GM12878 (cell line): ENCODE data around the gene GPX7. TPM values are rescaled to one million over a fixed set of nuclear protein-coding genes. Genes with fewer than 3 reads are reported as not detected.

Experiments used
- ATAC-seq: fragments of 200-7000 bp; cut with Tn5 transposase; 3 replicates; pipeline ENCODE4 v1.9.1; 2020; ENCODE audit warnings: mild to moderate bottlenecking, moderate library complexity
- BruUV-seq: library from RNA; stranded (reverse); fragments of 400-500 nt; replicated peaks from 2 replicates; lab custom pipeline; 2021; lab: Mats Ljungman, UMichigan
- CTCF ChIA-PET: fragments of 300-600 bp; sonication (Branson Sonifier 250); formaldehyde crosslinking; extraction: SDS; loops from one replicate; lab custom pipeline; 2021; ENCODE audit warnings: inconsistent platforms; lab: Yijun Ruan, JAX
- POLR2A ChIA-PET: fragments of 350-600 bp; formaldehyde crosslinking; extraction: SDS; loops from one replicate; lab custom pipeline; 2021; ENCODE audit warnings: inconsistent platforms; lab: Charles Lee
- RAD21 ChIA-PET: fragments of 300-600 bp; sonication (Branson Sonifier 250); formaldehyde crosslinking; loops from one replicate; lab custom pipeline; 2023; ENCODE audit warnings: antibody characterized with exemption; ENCODE audit not compliant: unreplicated experiment; lab: Charles Lee
- SMC1A ChIA-PET: fragments of 300-600 bp; sonication (Branson Sonifier 250); formaldehyde crosslinking; loops from one replicate; lab custom pipeline; 2023; ENCODE audit not compliant: unreplicated experiment, uncharacterized antibody; lab: Charles Lee
- DNase-seq: peaks from one replicate; pipeline ENCODE4 v3.0.0-alpha.2; 2011; ENCODE audit warnings: low read depth, low spot score
- FAIRE-seq: peaks from 3 replicates; lab custom pipeline; 2011; peaks lifted over from hg19 to GRCh38; lab: Jason Lieb, UNC
- H2AFZ ChIP-seq: 2 replicates; pipeline ENCODE4 v1.6.0; 2011; ENCODE audit warnings: low read depth, low read length, control low read depth; ENCODE audit not compliant: control insufficient read depth
- H3K27ac ChIP-seq: 2 replicates; pipeline ENCODE4 v1.5.1; 2011; ENCODE audit warnings: control low read depth; ENCODE audit not compliant: control insufficient read depth, insufficient read depth
- H3K27me3 ChIP-seq, 2 experiments: replicated peaks in 1 of 2; 2 replicates each; pipeline versions ENCODE4 v1.6.0 to v1.6.1; 2011; ENCODE audit warnings: low read length in 1 of 2; ENCODE audit not compliant: control insufficient read depth in 2 of 2, insufficient read depth in 2 of 2
- H3K36me3 ChIP-seq, 2 experiments: 2 replicates each; pipeline ENCODE4 v1.5.1; 2011; ENCODE audit warnings: low read length in 1 of 2; ENCODE audit not compliant: control insufficient read depth in 2 of 2, insufficient read depth in 2 of 2
- H3K4me1 ChIP-seq: 2 replicates; pipeline ENCODE4 v1.6.1; 2011; ENCODE audit warnings: mild to moderate bottlenecking, low read length, moderate library complexity, mixed read lengths; ENCODE audit not compliant: control insufficient read depth, insufficient read depth
- H3K4me2 ChIP-seq: 2 replicates; pipeline ENCODE4 v1.6.0; 2011; ENCODE audit warnings: control low read depth; ENCODE audit not compliant: control insufficient read depth, insufficient read depth
- H3K4me3 ChIP-seq: fragments of 200-600 bp; sonication (generic); 2 replicates; pipeline ENCODE4 v1.5.1; 2016
- H3K79me2 ChIP-seq: 2 replicates; pipeline ENCODE4 v1.6.0; 2011; ENCODE audit warnings: low read length; ENCODE audit not compliant: control insufficient read depth, insufficient read depth
- H3K9ac ChIP-seq: 2 replicates; pipeline ENCODE4 v1.8.0; 2011; ENCODE audit warnings: low read length, control low read depth, mixed read lengths; ENCODE audit not compliant: control insufficient read depth, insufficient read depth
- H3K9me3 ChIP-seq: replicated peaks from 3 replicates; pipeline ENCODE4 v1.5.1; 2011; ENCODE audit warnings: mild to moderate bottlenecking, low read length; ENCODE audit not compliant: control insufficient read depth, insufficient read depth
- H4K20me1 ChIP-seq: 2 replicates; pipeline ENCODE4 v1.6.0; 2011; ENCODE audit not compliant: control insufficient read depth, insufficient read depth
- NFYB ChIP-seq: IDR thresholded peaks from 2 replicates; pipeline ENCODE4 v1.6.1; 2011; ENCODE audit warnings: low read depth, mild to moderate bottlenecking, low read length, improper control_type of control experiment, moderate library complexity; ENCODE audit not compliant: insufficient read depth
- USF1 ChIP-seq: IDR thresholded peaks from 2 replicates; pipeline ENCODE4 v1.6.1; 2011; ENCODE audit warnings: borderline replicate concordance, low read depth, mild to moderate bottlenecking, moderate library complexity, mixed read lengths, low read length; ENCODE audit not compliant: insufficient read depth; ENCODE audit errors: extremely low read length
- ZBTB11 ChIP-seq: fragments of 450-650 bp; formaldehyde crosslinking; IDR thresholded peaks from 2 replicates; pipeline ENCODE4 v1.5.0; 2022; ENCODE audit warnings: mild to moderate bottlenecking, missing genetic modification characterization
- ZZZ3 ChIP-seq: IDR thresholded peaks from 2 replicates; pipeline ENCODE4 v1.6.1; 2011; ENCODE audit warnings: low read depth; ENCODE audit not compliant: control insufficient read depth, insufficient read length
- in situ Hi-C: fragments of 300-500 bp; cut with MboI; formaldehyde crosslinking; loops from 9 replicates; pipeline ENCODE4 v1.14.3; 2018; ENCODE audit warnings: mixed read lengths
- intact Hi-C: fragments of 100-400 bp; cut with micrococcal nuclease; formaldehyde crosslinking; loops from one replicate; pipeline ENCODE4 v1.14.2; 2022; ENCODE audit not compliant: unreplicated experiment
- polyA plus RNA-seq, 11 experiments: library from polyadenylated mRNA; depleted of rRNA in 4 of 11; unstranded in 6 of 11; stranded (reverse) in 5 of 11; fragments of >200 nt; fragmentation: Nextera tagmentation in 4 of 11; fragmentation: Illumina TruSeq in 1 of 11; extraction: Ambion mirVana in 4 of 11; extraction: Trizol in 1 of 11; gene quantifications; 1 replicate in 1 of 11; 2 replicates in 10 of 11; pipeline versions ENCODE4 v1.2.1 to v1.2.3, GENCODE V29; 2011 to 2016; ENCODE audit warnings: inconsistent platforms in 2 of 11, missing spikeins in 2 of 11, low read depth in 1 of 11
- total RNA-seq, 4 experiments: library from RNA; depleted of rRNA in 3 of 4; stranded (reverse); fragments of >200 nt in 3 of 4; fragmentation: Illumina TruSeq in 1 of 4; extraction: Trizol in 1 of 4; gene quantifications; 2 replicates each; pipeline versions ENCODE4 v1.2.1 to v1.2.3, GENCODE V29; 2013 to 2021

GPX7 gene
- total and polyA plus RNA-seq, 10 of the 15 experiments (the other 5 are each of a cell fraction or from before 2014, with no cell fraction given) = 1.9 to 4.2 (median 2.5) TPM; not detected in 1

GRCh38 chr1:52585474-52585873, 16.7 kb upstream of the GPX7 start (continued):
- no peak for TF ChIP-seq USF1
- no peak for TF ChIP-seq NFYB

- FAIRE-seq (no peak), ATAC-seq (no peak), DNase-seq (no peak)
- H3K36me3 ChIP-seq = no peaks in the 10 kb centered on the region
- intact Hi-C loops (no loop called here), in situ Hi-C loops (no loop called here)
- RAD21 ChIA-PET = no interaction called here
- CTCF ChIA-PET = no interaction called here
- no TSS peak for BruUV-seq
- no peak overlapping the region for H3K9ac ChIP-seq
- no peaks in the 10 kb centered on the region for H3K9me3 ChIP-seq
- H3K4me2 ChIP-seq = no peak overlapping the region
- POLR2A ChIA-PET = no interaction called here
- H3K4me3 ChIP-seq = no peak overlapping the region
- no peaks in the 10 kb centered on the region for H3K27me3 ChIP-seq
- H2AFZ ChIP-seq = no peak overlapping the region
- no peak overlapping the region for H3K27ac ChIP-seq
- H4K20me1 ChIP-seq = no peaks in the 10 kb centered on the region
- no peaks in the 10 kb centered on the region for H3K79me2 ChIP-seq
- H3K4me1 ChIP-seq = no peaks in the 10 kb centered on the region; the same call in 1 of the 2 replicates
- TF ChIP-seq ZZZ3 (no peak), ZBTB11 (CRISPR knock-in tag) (no peak)
- TF ChIP-seq, all 136 proteins: peak for 0
- SMC1A ChIA-PET = no interaction called here
These were observed 14.1 kb upstream of the GPX7 start for GRCh38 chr1:52588027-52588426.
